BLaER1 (cell line): ENCODE results near the gene UNC45B.
"Not testable (repeated sequence)": the region's sequence is repeated elsewhere in the genome, so short reads cannot be mapped to it uniquely, and the experiment has no call there.

Experiments used
- H3K27ac ChIP-seq: shearing (Covaris generic); formaldehyde crosslinking; 2 replicates; pipeline ENCODE4 v1.8.1; 2022
- H3K27me3 ChIP-seq: shearing (Covaris generic); formaldehyde crosslinking; 2 replicates; pipeline ENCODE4 v1.8.1; 2022
- H3K36me3 ChIP-seq: shearing (Covaris generic); formaldehyde crosslinking; 2 replicates; pipeline ENCODE4 v1.8.1; 2022
- H3K4me1 ChIP-seq: shearing (Covaris generic); formaldehyde crosslinking; 2 replicates; pipeline ENCODE4 v1.8.1; 2022
- H3K4me2 ChIP-seq: shearing (Covaris generic); formaldehyde crosslinking; 2 replicates; pipeline ENCODE4 v1.8.1; 2022
- H3K4me3 ChIP-seq: shearing (Covaris generic); formaldehyde crosslinking; 2 replicates; pipeline ENCODE4 v1.8.1; 2022
- H3K9ac ChIP-seq: shearing (Covaris generic); formaldehyde crosslinking; 2 replicates; pipeline ENCODE4 v1.8.1; 2022
- H3K9me3 ChIP-seq: shearing (Covaris generic); formaldehyde crosslinking; 2 replicates; pipeline ENCODE4 v1.8.1; 2022
- H4K20me1 ChIP-seq: shearing (Covaris generic); formaldehyde crosslinking; 2 replicates; pipeline ENCODE4 v1.8.1; 2022
- Cebpa-rat ChIP-seq: shearing (Covaris generic); IDR thresholded peaks from 2 replicates; pipeline ENCODE4 v1.8.1; 2022

Gene UNC45B

GRCh38 chr17:35184274-35184673 is 36.7 kb downstream of the UNC45B start:
- H3K4me1 ChIP-seq: no peaks in the 10 kb centered on the region
- TF ChIP-seq Cebpa-rat: no peak
- no peak overlapping the region for H3K9ac ChIP-seq
- no peak overlapping the region for H3K27ac ChIP-seq
- no peaks in the 10 kb centered on the region for H3K27me3 ChIP-seq
- no peaks in the 10 kb centered on the region for H4K20me1 ChIP-seq
- H3K4me2 ChIP-seq: no peak overlapping the region
- H3K4me3 ChIP-seq: no peak overlapping the region
- no peaks in the 10 kb centered on the region for H3K9me3 ChIP-seq
- H3K36me3 ChIP-seq: no peaks in the 10 kb centered on the region

GRCh38 chr17:35185849-35186248 is 38.2 kb downstream of the UNC45B start:
- no peak overlapping the region for H3K4me3 ChIP-seq
- no peak overlapping the region for H3K4me2 ChIP-seq
- H4K20me1 ChIP-seq: no peaks in the 10 kb centered on the region
- TF ChIP-seq Cebpa-rat: no peak
- H3K9me3 ChIP-seq: no peaks in the 10 kb centered on the region
- H3K36me3 ChIP-seq: no peaks in the 10 kb centered on the region
- H3K9ac ChIP-seq: no peak overlapping the region
- no peaks in the 10 kb centered on the region for H3K4me1 ChIP-seq
- H3K27me3 ChIP-seq: no peaks in the 10 kb centered on the region
- no peak overlapping the region for H3K27ac ChIP-seq

- H3K4me2 ChIP-seq: no peak overlapping the region
- H3K36me3 ChIP-seq: no peaks in the 10 kb centered on the region
- H3K27ac ChIP-seq: no peak overlapping the region
- no peaks in the 10 kb centered on the region for H3K9me3 ChIP-seq
- H3K4me1 ChIP-seq: no peaks in the 10 kb centered on the region
- H4K20me1 ChIP-seq: no peaks in the 10 kb centered on the region
- no peak for TF ChIP-seq Cebpa-rat
- no peak overlapping the region for H3K4me3 ChIP-seq
- no peak overlapping the region for H3K9ac ChIP-seq
- no peaks in the 10 kb centered on the region for H3K27me3 ChIP-seq
Measured at GRCh38 chr17:35187481-35187880, 39.9 kb downstream of the UNC45B start.

- H3K27ac ChIP-seq: no peak overlapping the region
Measured at GRCh38 chr17:35188111-35188510, 40.5 kb downstream of the UNC45B start.

GRCh38 chr17:35189291-35189690 is 41.7 kb downstream of the UNC45B start:
- no peak for TF ChIP-seq Cebpa-rat
- H4K20me1 ChIP-seq: no peaks in the 10 kb centered on the region
- no peak overlapping the region for H3K4me2 ChIP-seq
- H3K4me1 ChIP-seq: no peaks in the 10 kb centered on the region
- no peaks in the 10 kb centered on the region for H3K36me3 ChIP-seq
- no peaks in the 10 kb centered on the region for H3K27me3 ChIP-seq
- no peak overlapping the region for H3K9ac ChIP-seq
- no peak overlapping the region for H3K27ac ChIP-seq
- H3K4me3 ChIP-seq: no peak overlapping the region
- H3K9me3 ChIP-seq: no peaks in the 10 kb centered on the region

More at GRCh38 chr17:35188111-35188510, 40.5 kb downstream of the UNC45B start:
- Histone ChIP-seq H3K4me1 (no peaks in the 10 kb centered on the region), H3K27me3 (no peaks in the 10 kb centered on the region), H3K4me2 (no peak overlapping the region), H3K9me3 (no peaks in the 10 kb centered on the region), H3K36me3 (no peaks in the 10 kb centered on the region), H3K4me3 (no peak overlapping the region), H3K9ac (no peak overlapping the region), H4K20me1 (no peaks in the 10 kb centered on the region)
- no peak for TF ChIP-seq Cebpa-rat

GRCh38 chr17:35191001-35191695 is 43.5 kb downstream of the UNC45B start:
- Histone ChIP-seq H3K27me3 (no peaks in the 10 kb centered on the region), H3K4me2 (no peak overlapping the region), H4K20me1 (no peaks in the 10 kb centered on the region), H3K9me3 (peaks cover 12% of the 10 kb centered on the region), H3K27ac (no peak overlapping the region), H3K4me3 (no peak overlapping the region), H3K36me3 (no peaks in the 10 kb centered on the region), H3K4me1 (no peaks in the 10 kb centered on the region), H3K9ac (no peak overlapping the region)
- TF ChIP-seq Cebpa-rat: no peak

- Histone ChIP-seq H3K4me3 (no peak overlapping the region), H3K36me3 (no peaks in the 10 kb centered on the region), H3K4me1 (no peaks in the 10 kb centered on the region), H3K27ac (no peak overlapping the region), H3K9me3 (peaks cover 24% of the 10 kb centered on the region), H3K9ac (no peak overlapping the region), H3K4me2 (no peak overlapping the region), H4K20me1 (no peaks in the 10 kb centered on the region), H3K27me3 (no peaks in the 10 kb centered on the region)
- no peak for TF ChIP-seq Cebpa-rat
Measured at GRCh38 chr17:35192708-35193107, 45.1 kb downstream of the UNC45B start.

GRCh38 chr17:35194001-35194400 is 46.4 kb downstream of the UNC45B start, which contains the start of gene SLC35G3:
SLC35G3 (minus strand) TSS chr17:35194393; CDS start chr17:35194307, 86 bp downstream.
- not testable (repeated sequence) for H3K36me3 ChIP-seq, H3K4me3 ChIP-seq, H3K4me1 ChIP-seq, H3K4me2 ChIP-seq, H3K27ac ChIP-seq, H4K20me1 ChIP-seq, H3K27me3 ChIP-seq, H3K9ac ChIP-seq
- peaks cover 26% of the 10 kb centered on the region for H3K9me3 ChIP-seq

GRCh38 chr17:35195062-35195461 is 47.4 kb downstream of the UNC45B start:
- H4K20me1 ChIP-seq, H3K4me2 ChIP-seq, H3K9ac ChIP-seq: not testable (repeated sequence)

GRCh38 chr17:35202582-35202981 is 55.0 kb downstream of the UNC45B start:
- H3K36me3 ChIP-seq, H3K4me3 ChIP-seq, H3K27me3 ChIP-seq, H4K20me1 ChIP-seq, H3K27ac ChIP-seq, H3K4me1 ChIP-seq, H3K4me2 ChIP-seq, H3K9ac ChIP-seq: not testable (repeated sequence)
- peaks cover 25% of the 10 kb centered on the region for H3K9me3 ChIP-seq

More at GRCh38 chr17:35195062-35195461, 47.4 kb downstream of the UNC45B start:
- H3K36me3 ChIP-seq, H3K27me3 ChIP-seq, H3K4me1 ChIP-seq, H3K27ac ChIP-seq, H3K4me3 ChIP-seq: not testable (repeated sequence)
- peaks cover 37% of the 10 kb centered on the region for H3K9me3 ChIP-seq

- Histone ChIP-seq H3K27me3 (no peaks in the 10 kb centered on the region), H3K4me2 (no peak overlapping the region), H3K4me1 (peaks cover 11% of the 10 kb centered on the region), H3K27ac (no peak overlapping the region), H4K20me1 (no peaks in the 10 kb centered on the region), H3K36me3 (no peaks in the 10 kb centered on the region), H3K9me3 (0 out of 2 replicates have a peak, but pooled peaks cover 7% of the 10 kb centered on the region), H3K4me3 (no peak overlapping the region), H3K9ac (no peak overlapping the region)
- TF ChIP-seq Cebpa-rat: no peak
Measured at GRCh38 chr17:35210741-35211140, 63.1 kb downstream of the UNC45B start.
